Mammary epithelial cell (primary cell): ENCODE results near the gene EFCAB8.

Source experiments
- EZH2 ChIP-seq: IDR thresholded peaks from 2 replicates; pipeline ENCODE4 v1.6.1; 2012; ENCODE audit warnings: low read length, inconsistent platforms, borderline replicate concordance
- TF ChIP-seq, protein P1 (sequence below), 2 donors: IDR thresholded peaks in 1 of 2; conservative IDR thresholded peaks in 1 of 2; 2 replicates each; pipeline ENCODE4 v1.5.1; 2011 to 2012; ENCODE audit warnings: inconsistent platforms in 2 of 2, low read length in 2 of 2, mild to moderate bottlenecking in 2 of 2, control low read depth in 1 of 2, low read depth in 1 of 2; ENCODE audit not compliant: insufficient read depth in 1 of 2; ENCODE audit errors: extremely low read depth in 1 of 2

DNA sequence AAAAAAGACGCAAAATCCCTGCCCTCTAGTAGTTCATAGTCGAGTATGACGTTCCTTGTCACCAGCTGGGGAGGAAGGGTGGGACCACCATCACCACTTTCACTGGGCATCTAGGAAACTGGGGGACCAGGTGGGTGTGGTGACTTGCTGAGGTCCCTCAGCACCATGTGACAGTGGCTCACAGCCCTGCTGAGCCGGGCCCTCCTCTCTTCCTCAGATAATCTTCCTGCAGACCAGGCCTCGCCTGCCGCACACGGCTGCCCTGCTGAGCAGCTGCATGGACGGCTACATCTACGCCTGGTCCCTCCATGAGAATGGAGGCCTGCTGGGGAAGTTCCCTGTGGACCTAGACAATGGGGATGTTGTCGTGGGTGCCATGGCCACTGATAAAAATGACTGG lies 71.5 kb downstream of the EFCAB8 start:
- no peak for TF ChIP-seq EZH2
- TF ChIP-seq, protein P1, sequence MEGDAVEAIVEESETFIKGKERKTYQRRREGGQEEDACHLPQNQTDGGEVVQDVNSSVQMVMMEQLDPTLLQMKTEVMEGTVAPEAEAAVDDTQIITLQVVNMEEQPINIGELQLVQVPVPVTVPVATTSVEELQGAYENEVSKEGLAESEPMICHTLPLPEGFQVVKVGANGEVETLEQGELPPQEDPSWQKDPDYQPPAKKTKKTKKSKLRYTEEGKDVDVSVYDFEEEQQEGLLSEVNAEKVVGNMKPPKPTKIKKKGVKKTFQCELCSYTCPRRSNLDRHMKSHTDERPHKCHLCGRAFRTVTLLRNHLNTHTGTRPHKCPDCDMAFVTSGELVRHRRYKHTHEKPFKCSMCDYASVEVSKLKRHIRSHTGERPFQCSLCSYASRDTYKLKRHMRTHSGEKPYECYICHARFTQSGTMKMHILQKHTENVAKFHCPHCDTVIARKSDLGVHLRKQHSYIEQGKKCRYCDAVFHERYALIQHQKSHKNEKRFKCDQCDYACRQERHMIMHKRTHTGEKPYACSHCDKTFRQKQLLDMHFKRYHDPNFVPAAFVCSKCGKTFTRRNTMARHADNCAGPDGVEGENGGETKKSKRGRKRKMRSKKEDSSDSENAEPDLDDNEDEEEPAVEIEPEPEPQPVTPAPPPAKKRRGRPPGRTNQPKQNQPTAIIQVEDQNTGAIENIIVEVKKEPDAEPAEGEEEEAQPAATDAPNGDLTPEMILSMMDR (conservative IDR thresholded peaks at IDR 0.05 in 1 of 2, IDR thresholded peaks at IDR 0.05 in 1 of 2; ENCODE audit: extremely low read depth in 1 of 2, insufficient read depth in 1 of 2, low read depth in 1 of 2, low read length in 2 of 2): no peak
